Hepatocyte (in vitro differentiated cells): ENCODE results near the gene ROR1. TPM values are rescaled to one million over a fixed set of nuclear protein-coding genes. Genes with fewer than 3 reads are reported as not detected.

Experiments used
- DNase-seq: peaks from one replicate; pipeline ENCODE4 v3.0.0-alpha.2; 2016; ENCODE audit warnings: low spot score
- H2AFZ ChIP-seq: fragments of 200-600 bp; sonication (generic); 2 replicates; pipeline ENCODE4 v1.6.0; 2016; ENCODE audit warnings: antibody characterized with exemption, mild to moderate bottlenecking
- H3K27ac ChIP-seq: fragments of 200-600 bp; sonication (generic); 2 replicates; pipeline ENCODE4 v1.5.1; 2016; ENCODE audit warnings: mild to moderate bottlenecking
- H3K27me3 ChIP-seq: fragments of 200-600 bp; sonication (generic); 2 replicates; pipeline ENCODE4 v1.6.1; 2016
- H3K36me3 ChIP-seq: fragments of 200-600 bp; sonication (generic); replicated peaks from 2 replicates; pipeline ENCODE4 v1.5.1; 2016; ENCODE audit warnings: low read depth; ENCODE audit not compliant: insufficient read depth
- H3K4me1 ChIP-seq: fragments of 200-600 bp; sonication (generic); 2 replicates; pipeline ENCODE4 v1.5.1; 2016; ENCODE audit warnings: mild to moderate bottlenecking, moderate library complexity; ENCODE audit not compliant: insufficient read depth
- H3K4me2 ChIP-seq: fragments of 200-600 bp; sonication (generic); 2 replicates; pipeline ENCODE4 v1.6.0; 2016
- H3K4me3 ChIP-seq: fragments of 200-600 bp; sonication (generic); 2 replicates; pipeline ENCODE4 v1.5.1; 2016; ENCODE audit warnings: mild to moderate bottlenecking
- H3K79me2 ChIP-seq: fragments of 200-600 bp; sonication (generic); 2 replicates; pipeline ENCODE4 v1.6.0; 2017; ENCODE audit warnings: mild to moderate bottlenecking
- H3K9me2 ChIP-seq: fragments of 200-600 bp; sonication (generic); replicated peaks from 2 replicates; pipeline ENCODE4 v1.6.0; 2017; ENCODE audit warnings: mild to moderate bottlenecking; ENCODE audit not compliant: insufficient read depth
- H3K9me3 ChIP-seq: fragments of 200-600 bp; sonication (generic); 2 replicates; pipeline ENCODE4 v1.5.1; 2016; ENCODE audit warnings: low read depth, mild to moderate bottlenecking
- H4K20me1 ChIP-seq: fragments of 200-600 bp; sonication (generic); 2 replicates; pipeline ENCODE4 v1.6.0; 2016; ENCODE audit warnings: mild to moderate bottlenecking; ENCODE audit not compliant: insufficient read depth, poor library complexity, severe bottlenecking
- EZH2 ChIP-seq: fragments of 200-600 bp; sonication (generic); IDR thresholded peaks from 2 replicates; pipeline ENCODE4 v1.6.1; 2016; ENCODE audit warnings: antibody characterized with exemption, mild to moderate bottlenecking, borderline replicate concordance
- EZH2phosphoT487 ChIP-seq: fragments of 200-600 bp; sonication (generic); IDR thresholded peaks from one replicate; pipeline ENCODE4 v1.6.1; 2018; ENCODE audit warnings: antibody characterized with exemption, mild to moderate bottlenecking, low read depth, moderate library complexity; ENCODE audit not compliant: unreplicated experiment, severe bottlenecking
- WGBS: methylation state at CpG from one replicate; pipeline ENCODE4 v1.1.6; 2016; ENCODE audit warnings: low lambda C conversion rate; ENCODE audit errors: missing lambda C conversion rate; 5-methylcytosine and 5-hydroxymethylcytosine counted together
- polyA plus RNA-seq: library from polyadenylated mRNA; unstranded; fragments of >200 nt; fragmentation: Nextera tagmentation; extraction: Ambion mirVana; gene quantifications from 2 replicates; pipeline ENCODE4 v1.2.1, GENCODE V29; 2016
- total RNA-seq: library from RNA; depleted of rRNA; stranded (reverse); fragments of >200 nt; gene quantifications from 2 replicates; pipeline ENCODE4 v1.2.3, GENCODE V29; 2014
- TF ChIP-seq, protein P1 (sequence below): fragments of 200-600 bp; sonication (generic); IDR thresholded peaks from 2 replicates; pipeline ENCODE4 v1.5.1; 2016; ENCODE audit warnings: antibody characterized with exemption, mild to moderate bottlenecking; ENCODE audit not compliant: poor library complexity

Gene ROR1
- 27.7 and 28.3 TPM in 2 replicates for total RNA-seq
- polyA plus RNA-seq: 16.4 and 21.9 TPM in 2 replicates

GRCh38 chr1:63773815-63774616 is at the start of gene ROR1:
Gene ROR1 (plus strand): TSS chr1:63774017.
- DNase-seq: peak; percentile 95
- H2AFZ ChIP-seq: peak within 1 kb of the TSS; percentile 88
- peaks cover 41% of the 10 kb centered on the region for H3K4me1 ChIP-seq
- peak within 1 kb of the TSS; percentile 99 for H3K4me3 ChIP-seq
- peaks cover 9% of the 10 kb centered on the region for H4K20me1 ChIP-seq
- H3K36me3 ChIP-seq: no peaks in the 10 kb centered on the region
- 2% methylated on average over 55 of the region's 99 CpGs for WGBS
- H3K9me2 ChIP-seq: no peaks in the 10 kb centered on the region
- no peaks in the 10 kb centered on the region for H3K27me3 ChIP-seq
- peak within 1 kb of the TSS; percentile 91 for H3K4me2 ChIP-seq
- peaks cover 39% of the 10 kb centered on the region for H3K79me2 ChIP-seq
- no peaks in the 10 kb centered on the region for H3K9me3 ChIP-seq
- H3K27ac ChIP-seq: peak within 1 kb of the TSS; percentile 83
- TF ChIP-seq EZH2phosphoT487: no peak
- no peak for TF ChIP-seq EZH2
- TF ChIP-seq, protein P1, sequence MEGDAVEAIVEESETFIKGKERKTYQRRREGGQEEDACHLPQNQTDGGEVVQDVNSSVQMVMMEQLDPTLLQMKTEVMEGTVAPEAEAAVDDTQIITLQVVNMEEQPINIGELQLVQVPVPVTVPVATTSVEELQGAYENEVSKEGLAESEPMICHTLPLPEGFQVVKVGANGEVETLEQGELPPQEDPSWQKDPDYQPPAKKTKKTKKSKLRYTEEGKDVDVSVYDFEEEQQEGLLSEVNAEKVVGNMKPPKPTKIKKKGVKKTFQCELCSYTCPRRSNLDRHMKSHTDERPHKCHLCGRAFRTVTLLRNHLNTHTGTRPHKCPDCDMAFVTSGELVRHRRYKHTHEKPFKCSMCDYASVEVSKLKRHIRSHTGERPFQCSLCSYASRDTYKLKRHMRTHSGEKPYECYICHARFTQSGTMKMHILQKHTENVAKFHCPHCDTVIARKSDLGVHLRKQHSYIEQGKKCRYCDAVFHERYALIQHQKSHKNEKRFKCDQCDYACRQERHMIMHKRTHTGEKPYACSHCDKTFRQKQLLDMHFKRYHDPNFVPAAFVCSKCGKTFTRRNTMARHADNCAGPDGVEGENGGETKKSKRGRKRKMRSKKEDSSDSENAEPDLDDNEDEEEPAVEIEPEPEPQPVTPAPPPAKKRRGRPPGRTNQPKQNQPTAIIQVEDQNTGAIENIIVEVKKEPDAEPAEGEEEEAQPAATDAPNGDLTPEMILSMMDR: peak; percentile 85

GRCh38 chr1:63724375-63724899 is 49.4 kb upstream of the ROR1 start:
- Histone ChIP-seq H3K36me3 (no peaks in the 10 kb centered on the region), H3K27ac (no peak overlapping the region), H3K9me2 (no peaks in the 10 kb centered on the region), H2AFZ (no peak overlapping the region), H3K9me3 (no peaks in the 10 kb centered on the region), H3K4me2 (no peak overlapping the region), H3K79me2 (no peaks in the 10 kb centered on the region), H3K4me3 (no peak overlapping the region), H4K20me1 (no peaks in the 10 kb centered on the region), H3K27me3 (no peaks in the 10 kb centered on the region), H3K4me1 (peaks cover 11% of the 10 kb centered on the region)
- TF ChIP-seq EZH2 (no peak), EZH2phosphoT487 (no peak)
- TF ChIP-seq, protein P1: no peak
- no peak for DNase-seq
- WGBS: 98% methylated on average over 3 of the region's 3 CpGs

GRCh38 chr1:63728611-63729226 is 45.1 kb upstream of the ROR1 start:
- no peaks in the 10 kb centered on the region for H3K27me3 ChIP-seq
- H3K4me1 ChIP-seq: peaks cover 3% of the 10 kb centered on the region
- H3K27ac ChIP-seq: no peak overlapping the region
- no peaks in the 10 kb centered on the region for H3K36me3 ChIP-seq
- DNase-seq: no peak
- H3K9me3 ChIP-seq: no peaks in the 10 kb centered on the region
- H3K4me2 ChIP-seq: no peak overlapping the region
- no peaks in the 10 kb centered on the region for H3K9me2 ChIP-seq
- no peaks in the 10 kb centered on the region for H4K20me1 ChIP-seq
- H2AFZ ChIP-seq: no peak overlapping the region
- TF ChIP-seq, protein P1: no peak
- TF ChIP-seq EZH2phosphoT487 (no peak), EZH2 (no peak)
- H3K79me2 ChIP-seq: no peaks in the 10 kb centered on the region
- no peak overlapping the region for H3K4me3 ChIP-seq
- 87% methylated on average over 8 of the region's 8 CpGs for WGBS
